NCI-H82 (cell line): Measurements from ENCODE around the gene IL34.
A peak's percentile ranks its signal among the peaks of the same experiment; 100 is the strongest.
"Not testable (repeated sequence)": the region's sequence is repeated elsewhere in the genome, so short reads cannot be mapped to it uniquely, and the experiment has no call there.

Experiments used
- DNase-seq: peaks from one replicate; lab custom pipeline; 2025; lab: John Stamatoyannopoulos, UW

Gene IL34

GRCh38 chr16:70632273-70632672, 14.1 kb upstream of the IL34 start:
- no peak for DNase-seq

- DNase-seq, result not testable (repeated sequence)
Observed at GRCh38 chr16:70633617-70634016, 12.7 kb upstream of the IL34 start.

- no peak for DNase-seq
Observed at GRCh38 chr16:70634861-70635260, 11.5 kb upstream of the IL34 start.

- no peak for DNase-seq
Observed at GRCh38 chr16:70635336-70636016, 10.9 kb upstream of the IL34 start.

GRCh38 chr16:70638814-70639792, 7.3 kb upstream of the IL34 start:
- DNase-seq, result no peak

GRCh38 chr16:70642633-70643032, 3.7 kb upstream of the IL34 start:
- no peak for DNase-seq

GRCh38 chr16:70643264-70643663, 3.1 kb upstream of the IL34 start:
- DNase-seq, result not testable (repeated sequence)

- peak; percentile 33 for DNase-seq
Observed at GRCh38 chr16:70644763-70645597, 1.4 kb upstream of the IL34 start.

- no peak for DNase-seq
Observed at GRCh38 chr16:70647441-70648359, 1.3 kb downstream of the IL34 start.

GRCh38 chr16:70648606-70649005, 2.2 kb downstream of the IL34 start:
- DNase-seq, result no peak

- no peak for DNase-seq
Observed at GRCh38 chr16:70649300-70649699, 2.9 kb downstream of the IL34 start.

GRCh38 chr16:70650216-70650615, 3.9 kb downstream of the IL34 start:
- DNase-seq, result no peak

GRCh38 chr16:70651524-70651923, 5.2 kb downstream of the IL34 start:
- no peak for DNase-seq

- no peak for DNase-seq
Observed at GRCh38 chr16:70652322-70652721, 6.0 kb downstream of the IL34 start.

- no peak for DNase-seq
Observed at GRCh38 chr16:70653406-70653805, 7.0 kb downstream of the IL34 start.

- peak; percentile 80 for DNase-seq
Observed at GRCh38 chr16:70653809-70654771, 7.7 kb downstream of the IL34 start.

- no peak for DNase-seq
Observed at GRCh38 chr16:70656065-70656711, 9.8 kb downstream of the IL34 start.

GRCh38 chr16:70656712-70657263, 10.4 kb downstream of the IL34 start:
- no peak for DNase-seq

GRCh38 chr16:70657956-70658355, 11.6 kb downstream of the IL34 start:
- peak; percentile 16 for DNase-seq
